Stimulated activated naive CD4-positive, alpha-beta T cell treated with Interleukin-2 at 50 U/mL for 16 hours (primary cell): ENCODE data around the gene MAP3K5.
"Not testable (repeated sequence)": the region's sequence is repeated elsewhere in the genome, so short reads cannot be mapped to it uniquely, and the experiment has no call there.

Experiments
- DNase-seq: peaks from one replicate; lab custom pipeline; 2025; lab: John Stamatoyannopoulos, UW

Gene MAP3K5

GRCh38 chr6:136721467-136721866, 70.8 kb downstream of the MAP3K5 start:
- DNase-seq: no peak

DNA sequence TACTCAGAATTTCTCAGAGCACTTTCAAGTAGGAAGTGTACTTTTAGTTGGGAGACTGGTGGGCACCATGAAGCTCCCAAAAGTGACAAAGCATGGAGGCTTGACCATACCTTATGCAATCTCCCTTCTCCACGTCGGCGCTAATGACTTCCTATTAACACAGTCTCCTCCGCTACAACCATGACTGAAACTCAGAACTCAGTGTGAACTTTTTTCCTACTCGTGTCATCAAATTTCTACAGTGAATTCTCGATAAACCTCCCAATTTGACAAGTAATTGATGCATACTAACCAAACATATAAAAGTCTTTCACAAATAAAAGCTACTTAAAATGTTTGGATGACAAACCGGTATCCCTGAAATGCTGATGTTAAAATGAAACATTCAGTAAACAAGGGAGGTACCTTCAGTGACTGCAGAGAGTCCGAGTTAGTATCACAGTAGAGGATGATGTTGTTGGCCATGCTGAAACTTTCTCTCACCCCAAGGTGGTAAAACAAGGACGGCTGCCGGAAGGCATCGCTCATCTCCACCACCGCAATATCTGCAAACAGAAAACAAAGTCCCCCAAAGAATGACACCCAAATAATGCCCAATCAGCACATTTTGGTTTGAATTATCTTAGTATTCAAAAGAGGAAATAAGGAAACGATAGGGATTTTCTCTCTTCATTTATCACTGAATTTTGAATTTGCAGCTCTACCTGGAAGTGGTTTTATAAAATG, 72.1 kb downstream of the MAP3K5 start:
- DNase-seq: no peak

- DNase-seq: no peak
Measured at GRCh38 chr6:136719280-136720044, 72.8 kb downstream of the MAP3K5 start.

DNA sequence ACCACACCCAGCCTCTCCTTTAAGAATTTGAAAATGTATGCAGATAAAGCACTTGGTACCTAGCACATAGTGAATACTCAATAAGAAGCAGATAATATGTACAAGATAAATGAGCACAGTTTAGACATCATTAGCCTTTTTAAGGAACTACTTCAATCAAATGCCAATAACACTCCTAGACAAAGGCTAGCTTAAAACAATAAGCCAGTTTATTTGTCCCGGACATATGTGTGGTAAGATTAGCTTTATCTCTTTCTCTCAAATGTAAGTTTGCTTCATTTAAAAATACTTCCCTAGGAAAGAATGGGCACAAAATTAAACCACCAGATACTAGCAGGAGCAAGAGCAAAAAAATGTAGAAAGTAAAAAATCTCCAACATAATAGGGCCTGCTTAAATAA, 73.8 kb downstream of the MAP3K5 start:
- no peak for DNase-seq

- DNase-seq: no peak
Measured at GRCh38 chr6:136717716-136717990, 74.6 kb downstream of the MAP3K5 start.

DNA sequence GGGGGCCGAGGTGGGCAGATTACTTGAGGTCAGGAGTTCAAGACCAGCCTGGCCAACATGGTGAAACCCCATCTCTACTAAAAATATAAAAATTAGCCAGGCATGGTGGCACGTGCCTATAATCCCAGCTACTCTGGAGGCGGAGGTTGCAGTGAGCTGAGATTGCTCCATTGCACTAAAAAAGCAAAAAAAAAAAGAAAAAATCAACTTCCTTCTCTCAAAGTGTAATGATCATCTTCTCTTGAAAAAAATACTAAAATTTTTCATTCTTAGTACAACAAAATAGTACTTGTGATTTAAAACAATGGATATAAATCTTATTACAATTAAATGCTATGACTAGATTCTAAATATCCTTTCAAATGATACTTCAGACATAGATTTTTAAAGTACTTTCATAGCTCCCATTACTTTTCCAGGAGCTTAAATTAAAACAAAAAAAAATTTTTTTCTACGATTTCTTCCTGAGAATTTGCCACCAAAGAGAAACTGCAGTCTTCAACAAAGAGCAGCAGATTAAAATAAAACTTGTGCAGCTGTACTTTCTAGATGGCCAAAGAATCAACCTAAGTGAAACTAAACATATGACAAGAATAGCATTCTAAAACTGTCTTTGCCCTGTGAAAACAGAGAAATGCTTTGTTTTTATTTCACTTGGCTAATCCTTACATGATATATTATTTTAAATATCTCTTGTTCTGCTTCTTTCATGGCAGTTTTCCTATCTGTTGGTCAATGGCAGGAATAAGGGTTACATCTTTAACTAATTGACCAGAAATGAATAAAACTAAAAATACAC, 75.2 kb downstream of the MAP3K5 start:
- DNase-seq: no peak

DNA sequence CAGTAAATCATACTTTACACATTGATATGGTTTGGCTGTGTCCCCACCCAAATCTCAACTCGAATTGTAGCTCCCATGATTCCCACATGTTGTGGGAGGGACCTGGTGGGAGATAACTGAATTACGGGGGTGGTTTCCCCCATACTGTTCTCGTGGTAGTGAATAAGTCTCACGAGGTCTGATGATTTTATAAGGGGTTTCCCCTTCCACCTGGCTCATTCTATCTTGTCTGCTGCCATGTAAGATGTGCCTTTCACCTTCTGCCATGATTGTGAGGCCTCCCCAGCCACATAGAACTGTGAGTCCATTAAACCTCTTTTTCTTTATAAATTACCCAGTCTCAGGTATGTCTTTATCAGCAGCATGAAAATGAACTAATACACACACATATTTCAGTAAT, 79.6 kb downstream of the MAP3K5 start:
- not testable (repeated sequence) for DNase-seq

- no peak for DNase-seq
Measured at GRCh38 chr6:136711644-136712043, 80.6 kb downstream of the MAP3K5 start.

DNA sequence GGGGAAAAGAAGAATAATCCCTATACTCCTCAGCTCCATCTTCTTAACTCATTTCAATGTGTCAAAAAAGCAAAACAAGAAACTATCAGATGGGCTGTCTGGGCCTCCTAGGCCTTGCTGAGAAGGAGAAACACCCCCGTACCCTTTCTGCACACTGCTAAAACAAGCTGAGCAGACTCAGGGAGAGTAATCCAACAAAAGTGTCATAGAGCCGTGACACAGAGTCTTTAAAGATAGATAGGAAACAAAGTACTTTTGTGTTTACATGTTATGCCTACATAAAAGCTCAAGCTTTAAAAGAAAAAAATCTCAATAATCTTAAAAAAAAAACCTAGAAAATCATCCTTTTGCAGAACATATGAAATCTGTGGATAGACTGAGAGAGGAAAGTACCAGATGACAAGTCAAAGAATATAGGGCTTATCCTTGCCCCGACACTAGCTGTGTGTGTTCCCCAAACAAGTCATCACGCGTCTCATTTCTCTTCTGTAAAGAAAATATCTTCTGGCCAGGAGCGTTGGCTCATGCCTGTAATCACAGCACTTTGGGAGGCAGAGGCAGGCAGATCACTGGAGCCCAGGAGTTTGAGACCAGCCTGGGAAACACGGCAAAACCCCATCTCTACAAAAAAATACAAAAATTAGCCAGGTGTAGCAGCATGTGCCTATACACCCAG, 81.3 kb downstream of the MAP3K5 start:
- no peak for DNase-seq

- DNase-seq: no peak
Measured at GRCh38 chr6:136709429-136709828, 82.8 kb downstream of the MAP3K5 start.

GRCh38 chr6:136706430-136706829, 85.8 kb downstream of the MAP3K5 start:
- DNase-seq: no peak

DNA sequence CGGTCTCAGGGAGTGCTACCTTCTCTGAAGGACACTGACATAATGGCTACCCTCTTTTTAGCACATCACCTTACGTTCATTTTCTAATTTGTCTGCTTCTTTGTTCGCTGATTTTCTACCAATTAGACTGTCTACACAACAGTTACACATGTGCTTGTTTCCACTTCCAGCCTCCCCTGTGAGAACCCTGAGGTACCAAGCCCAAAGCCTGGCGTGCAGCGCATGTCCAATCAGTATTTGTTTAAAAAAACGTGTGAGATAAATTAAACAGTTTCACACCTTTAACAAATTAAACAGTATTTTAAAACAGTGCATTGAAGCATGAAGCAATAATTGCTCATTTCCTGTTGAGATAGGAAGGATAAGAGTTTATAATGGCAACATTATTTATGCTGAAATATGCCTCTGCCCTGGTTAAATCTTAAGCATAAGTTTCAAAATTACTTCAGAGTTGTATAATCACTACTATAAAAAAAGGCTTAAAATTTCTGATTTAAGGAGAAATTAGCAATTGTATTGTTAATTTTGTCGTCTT, 88.9 kb downstream of the MAP3K5 start:
- no peak for DNase-seq

GRCh38 chr6:136701045-136701444, 91.2 kb downstream of the MAP3K5 start:
- DNase-seq: no peak

DNA sequence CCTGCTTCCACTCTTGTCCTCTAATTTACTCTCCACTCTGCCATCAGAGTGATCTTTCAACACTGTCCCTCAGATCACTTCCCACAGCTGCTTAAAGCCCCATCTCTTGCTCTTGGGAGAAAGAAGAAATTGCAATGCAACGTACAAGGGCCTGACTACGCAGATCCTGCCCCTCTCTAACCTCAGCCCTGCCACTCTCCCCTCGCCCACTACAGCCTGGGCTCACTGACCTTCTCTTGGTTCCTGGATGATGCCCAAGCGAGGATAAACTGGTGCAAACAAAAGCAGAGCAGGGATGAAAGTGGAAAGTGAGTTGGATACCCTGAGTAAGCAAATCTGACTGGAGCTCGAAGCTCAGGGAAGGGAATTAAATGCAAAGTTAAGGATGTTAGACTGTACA, 92.9 kb downstream of the MAP3K5 start:
- no peak for DNase-seq

DNA sequence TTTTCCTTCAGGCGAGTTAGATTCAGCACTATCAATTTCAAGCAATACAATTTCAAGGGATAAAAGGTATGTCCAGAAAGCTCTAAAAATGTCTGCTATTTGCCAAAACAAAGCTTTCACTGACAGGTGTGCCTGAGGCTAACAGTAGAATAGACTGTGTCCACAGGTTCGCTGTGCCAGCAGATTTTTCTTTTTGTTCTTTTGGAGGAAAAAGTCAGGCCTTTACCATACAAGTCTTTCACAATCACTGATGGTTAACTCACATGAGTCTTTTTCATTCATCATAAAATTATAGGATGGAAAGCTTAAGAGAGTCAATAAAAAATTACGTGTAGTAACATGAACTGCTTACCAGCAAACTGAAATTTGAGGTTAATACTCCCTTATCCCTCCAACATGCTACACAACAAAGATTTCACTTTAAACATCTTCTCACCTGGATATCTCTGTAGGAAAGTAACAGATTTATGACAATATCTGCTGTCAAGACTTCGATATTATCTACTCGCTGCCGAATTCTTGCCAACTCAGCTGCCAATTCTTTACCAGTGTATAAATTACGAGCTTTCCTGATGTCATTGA, 95.4 kb downstream of the MAP3K5 start:
- DNase-seq: no peak

GRCh38 chr6:136696238-136696637, 96.0 kb downstream of the MAP3K5 start:
- no peak for DNase-seq

DNA sequence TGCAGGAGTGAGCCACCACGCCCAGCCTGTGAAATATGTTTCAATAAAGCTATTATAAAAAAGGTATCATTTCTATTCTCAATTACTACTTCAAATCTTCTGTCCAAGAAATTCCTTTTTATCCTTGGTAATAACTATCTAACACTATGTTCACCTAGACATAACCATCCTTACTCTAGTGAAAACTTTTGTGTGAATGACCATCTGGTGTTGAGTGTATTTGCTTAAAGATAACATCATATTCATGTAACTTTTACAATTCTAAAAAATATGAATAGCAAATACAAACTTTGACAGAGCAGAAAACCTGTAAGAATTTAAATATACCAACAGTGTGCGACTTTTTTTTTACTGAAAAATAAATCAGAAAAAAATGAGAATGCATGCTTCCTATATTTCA, 96.9 kb downstream of the MAP3K5 start:
- no peak for DNase-seq

GRCh38 chr6:136693090-136693489, 99.2 kb downstream of the MAP3K5 start:
- no peak for DNase-seq

DNA sequence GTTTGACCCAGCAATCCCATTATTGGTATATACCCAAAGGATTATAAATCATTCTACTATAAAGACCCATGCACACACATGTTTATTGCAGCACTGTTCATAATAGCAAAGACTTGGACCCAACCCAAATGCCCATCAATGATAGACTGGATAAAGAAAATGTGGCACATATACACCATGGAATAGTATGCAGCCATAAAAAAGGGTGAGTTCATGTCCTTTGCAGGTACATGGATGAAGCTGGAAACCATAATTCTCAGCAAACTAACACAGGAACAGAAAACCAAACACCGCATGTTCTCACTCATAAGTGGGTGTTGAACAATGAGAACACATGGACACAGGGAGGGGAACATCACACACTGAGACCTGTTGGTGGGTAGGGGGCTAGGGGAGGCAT, 104.4 kb downstream of the MAP3K5 start:
- not testable (repeated sequence) for DNase-seq

DNA sequence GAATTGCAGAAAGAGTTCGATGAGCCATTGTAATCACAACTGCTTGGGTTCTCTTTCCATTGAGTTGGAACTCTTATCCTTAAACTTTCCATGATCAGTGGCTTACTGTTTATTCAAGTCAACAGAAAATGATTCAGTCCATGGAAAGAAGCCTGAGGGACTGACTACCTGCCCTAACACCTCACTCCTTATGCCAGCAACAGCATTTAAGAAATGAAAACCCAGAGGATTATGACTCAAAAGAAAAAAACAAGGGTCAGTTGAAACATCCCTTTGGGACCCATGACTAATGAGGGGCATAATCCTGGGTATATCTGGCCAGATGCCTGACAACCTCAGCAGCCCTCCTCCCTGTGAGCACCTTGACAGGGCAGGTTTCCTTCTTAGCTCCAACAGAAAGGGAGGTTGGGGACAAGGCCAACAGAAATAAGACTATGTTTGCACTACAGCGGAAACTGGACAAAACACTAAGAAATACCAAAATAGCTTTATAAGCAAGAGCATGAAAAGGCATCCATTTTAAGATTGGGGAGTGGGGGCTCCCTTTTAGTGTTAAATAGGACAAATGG, 106.7 kb downstream of the MAP3K5 start:
- DNase-seq: no peak

GRCh38 chr6:136684466-136684865, 107.8 kb downstream of the MAP3K5 start:
- no peak for DNase-seq
